Measurements from ENCODE around the gene VAV3. TPM values are rescaled to one million over a fixed set of nuclear protein-coding genes. Genes with fewer than 3 reads are reported as not detected.

The VAV3 gene
- total and polyA plus RNA-seq, 2 of the 13 experiments (the other 11 are each of a cell fraction or from before 2014, with no cell fraction given): 15.9 to 29.8 TPM

GRCh38 chr1:107670397-107671040 lies 294.5 kb downstream of the VAV3 start:
- no peak for FAIRE-seq
- Histone ChIP-seq H4K20me1 (ENCODE audit: insufficient read depth, low read length) (no peaks in the 10 kb centered on the region), H3K4me3 (replicated peaks in 1 of 3; ENCODE audit: insufficient read depth in 1 of 3, low read depth in 2 of 3, low read length in 3 of 3) (no peak overlapping the region), H3K9me3 (ENCODE audit: low read length) (peaks cover 6% of the 10 kb centered on the region), H2AFZ (ENCODE audit: low read length) (no peak overlapping the region), H3K4me1 (ENCODE audit: insufficient read depth, low read length) (peaks cover 7% of the 10 kb centered on the region), H3K9ac (ENCODE audit: insufficient read depth, low read depth, low read length) (no peak overlapping the region), H3K36me3 (replicated peaks in 1 of 2; ENCODE audit: control insufficient read depth in 1 of 2, insufficient read depth in 2 of 2, low read length in 2 of 2) (peaks cover 0 to 6% of the 10 kb centered on the region in 2 experiments; a peak in 1 of 5 replicates), H3K27ac (ENCODE audit: extremely low read length, insufficient read depth, low read length) (no peak overlapping the region), H3K4me2 (ENCODE audit: low read depth, low read length) (no peak overlapping the region), H3K79me2 (ENCODE audit: insufficient read depth, low read length) (peaks cover 16% of the 10 kb centered on the region), H3K27me3 (ENCODE audit: control insufficient read depth in 1 of 2, insufficient read depth in 2 of 2, low read length in 2 of 2) (no peaks in the 10 kb centered on the region)
- no peak for DNase-seq (ENCODE audit: low spot score)
- POLR2A ChIA-PET: interaction anchor here (1.6 kb wide), 1 partner anchor 10 kb away, joined by 5 read pairs; no protein-coding TSS in a partner anchor
- WGBS (ENCODE audit: low lambda C conversion rate): 95% methylated on average over 5 of the region's 5 CpGs
- no TSS peak for BruUV-seq (replicated peaks)
- intact Hi-C loops (cut with micrococcal nuclease; ENCODE audit: unreplicated experiment): loop anchor here (2.0 kb wide), 1 partner anchor 76 kb away; no protein-coding TSS in a partner anchor
- in situ Hi-C loops (cut with HindIII; ENCODE audit: extremely low pct_ligation_motif_present, low pct_unique_long_range_greater_than_20kb): no loop called here
- ATAC-seq: no peak
- no peak for TF ChIP-seq NFATC3 (CRISPR knock-in tag; IDR thresholded peaks at IDR 0.05)
- no peak for TF ChIP-seq SOX13 (IDR thresholded peaks at IDR 0.05)
- no peak for TF ChIP-seq SOX13 (CRISPR knock-in tag; conservative IDR thresholded peaks at IDR 0.05 in 1 of 2, IDR thresholded peaks at IDR 0.05 in 1 of 2)
- CTCF ChIA-PET (ENCODE audit: low intra/inter-chr PET ratio, low total read pairs): no interaction called here

GRCh38 chr1:107669996-107670395 lies 295.0 kb downstream of the VAV3 start:
- intact Hi-C loops (cut with micrococcal nuclease; ENCODE audit: unreplicated experiment): loop anchor here (2.0 kb wide), 1 partner anchor 75 kb away; no protein-coding TSS in a partner anchor
- CTCF ChIA-PET (ENCODE audit: low intra/inter-chr PET ratio, low total read pairs): no interaction called here
- H3K36me3 ChIP-seq (replicated peaks in 1 of 2; ENCODE audit: control insufficient read depth in 1 of 2, insufficient read depth in 2 of 2, low read length in 2 of 2): peaks cover 0 to 6% of the 10 kb centered on the region in 2 experiments; a peak in 1 of 5 replicates
- no peaks in the 10 kb centered on the region for H3K27me3 ChIP-seq (ENCODE audit: control insufficient read depth in 1 of 2, insufficient read depth in 2 of 2, low read length in 2 of 2)
- in situ Hi-C loops (cut with HindIII; ENCODE audit: extremely low pct_ligation_motif_present, low pct_unique_long_range_greater_than_20kb): no loop called here
- no TSS peak for BruUV-seq (replicated peaks)
- ATAC-seq: no peak
- no peak overlapping the region for H3K4me3 ChIP-seq (replicated peaks in 1 of 3; ENCODE audit: insufficient read depth in 1 of 3, low read depth in 2 of 3, low read length in 3 of 3)
- FAIRE-seq: no peak
- POLR2A ChIA-PET: interaction anchor here (1.6 kb wide), 1 partner anchor 11 kb away, joined by 5 read pairs; no protein-coding TSS in a partner anchor
- H4K20me1 ChIP-seq (ENCODE audit: insufficient read depth, low read length): no peaks in the 10 kb centered on the region
- H3K4me2 ChIP-seq (ENCODE audit: low read depth, low read length): no peak overlapping the region
- 100% methylated on average over 1 of the region's 1 CpG for WGBS (ENCODE audit: low lambda C conversion rate)
- H3K79me2 ChIP-seq (ENCODE audit: insufficient read depth, low read length): peaks cover 16% of the 10 kb centered on the region
- peaks cover 6% of the 10 kb centered on the region for H3K9me3 ChIP-seq (ENCODE audit: low read length)
- no peak for DNase-seq (ENCODE audit: low spot score)
- peak; percentile 74 for TF ChIP-seq ZNF629 (CRISPR knock-in tag; conservative IDR thresholded peaks at IDR 0.05)
- TF ChIP-seq, protein P1, sequence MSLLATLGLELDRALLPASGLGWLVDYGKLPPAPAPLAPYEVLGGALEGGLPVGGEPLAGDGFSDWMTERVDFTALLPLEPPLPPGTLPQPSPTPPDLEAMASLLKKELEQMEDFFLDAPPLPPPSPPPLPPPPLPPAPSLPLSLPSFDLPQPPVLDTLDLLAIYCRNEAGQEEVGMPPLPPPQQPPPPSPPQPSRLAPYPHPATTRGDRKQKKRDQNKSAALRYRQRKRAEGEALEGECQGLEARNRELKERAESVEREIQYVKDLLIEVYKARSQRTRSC (CRISPR knock-in tag; IDR thresholded peaks at IDR 0.05; ENCODE audit: low read depth): no peak
- TF ChIP-seq CHD4 (IDR thresholded peaks at IDR 0.05; ENCODE audit: borderline replicate concordance, low read length): peak; percentile 71; the same call in 1 of the 2 replicates
- H2AFZ ChIP-seq (ENCODE audit: low read length): no peak overlapping the region
- peaks cover 12% of the 10 kb centered on the region for H3K4me1 ChIP-seq (ENCODE audit: insufficient read depth, low read length)
- H3K27ac ChIP-seq (ENCODE audit: extremely low read length, insufficient read depth, low read length): no peak overlapping the region
- H3K9ac ChIP-seq (ENCODE audit: insufficient read depth, low read depth, low read length): no peak overlapping the region
